Stimulated activated CD8-positive, alpha-beta memory T cell treated with anti-CD3 and anti-CD28 coated beads, Interleukin-7, amount 100 ng/mL, for 4 hours (primary cell): ENCODE data around the gene METTL13.

Experiments used
- DNase-seq, 2 donors: peaks; one replicate each; pipeline ENCODE4 v3.0.0-alpha.2; 2020; ENCODE audit warnings: low read depth in 2 of 2

Gene METTL13, protein sequence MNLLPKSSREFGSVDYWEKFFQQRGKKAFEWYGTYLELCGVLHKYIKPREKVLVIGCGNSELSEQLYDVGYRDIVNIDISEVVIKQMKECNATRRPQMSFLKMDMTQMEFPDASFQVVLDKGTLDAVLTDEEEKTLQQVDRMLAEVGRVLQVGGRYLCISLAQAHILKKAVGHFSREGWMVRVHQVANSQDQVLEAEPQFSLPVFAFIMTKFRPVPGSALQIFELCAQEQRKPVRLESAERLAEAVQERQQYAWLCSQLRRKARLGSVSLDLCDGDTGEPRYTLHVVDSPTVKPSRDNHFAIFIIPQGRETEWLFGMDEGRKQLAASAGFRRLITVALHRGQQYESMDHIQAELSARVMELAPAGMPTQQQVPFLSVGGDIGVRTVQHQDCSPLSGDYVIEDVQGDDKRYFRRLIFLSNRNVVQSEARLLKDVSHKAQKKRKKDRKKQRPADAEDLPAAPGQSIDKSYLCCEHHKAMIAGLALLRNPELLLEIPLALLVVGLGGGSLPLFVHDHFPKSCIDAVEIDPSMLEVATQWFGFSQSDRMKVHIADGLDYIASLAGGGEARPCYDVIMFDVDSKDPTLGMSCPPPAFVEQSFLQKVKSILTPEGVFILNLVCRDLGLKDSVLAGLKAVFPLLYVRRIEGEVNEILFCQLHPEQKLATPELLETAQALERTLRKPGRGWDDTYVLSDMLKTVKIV

DNA sequence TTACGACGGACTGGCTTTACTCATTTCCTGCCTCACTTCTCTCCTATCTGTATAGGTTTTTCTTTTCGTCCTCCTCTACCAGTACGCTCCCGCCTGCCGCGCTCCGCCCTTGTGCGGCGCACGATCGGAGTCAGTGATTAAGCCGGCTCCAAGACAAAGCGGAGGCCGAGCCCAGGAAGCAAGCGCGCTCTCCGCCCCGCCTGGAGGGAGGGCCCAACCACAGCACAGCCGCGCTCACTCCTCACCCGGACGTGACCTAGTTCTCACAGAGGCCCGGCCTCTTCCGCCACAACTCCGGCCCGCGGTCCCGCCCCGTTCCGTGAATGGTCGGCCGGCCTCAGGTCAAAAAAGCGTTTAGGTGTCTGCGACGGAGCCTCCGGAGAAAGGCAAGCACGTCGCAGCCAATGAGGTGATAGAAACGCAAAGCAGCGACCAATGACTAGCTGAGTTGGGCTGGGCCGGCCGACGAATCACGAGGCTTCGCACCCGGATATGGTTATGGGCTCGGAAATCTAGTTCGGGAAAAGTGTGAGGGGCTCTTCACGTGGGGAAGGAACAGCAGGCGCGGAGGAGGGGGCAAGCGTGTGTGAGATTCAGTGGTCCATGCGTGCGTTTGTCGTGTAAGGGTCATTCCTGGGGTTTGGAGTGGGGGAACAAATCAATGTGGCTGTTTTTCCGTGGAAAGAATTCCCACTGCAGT lies at the start of gene METTL13:
Gene METTL13, plus strand, starts transcription at position 485 of the 700 bp plus-strand sequence. CDS start 308 bp downstream, outside the sequence.
- peak; percentile 97 to 99 for DNase-seq

DNA sequence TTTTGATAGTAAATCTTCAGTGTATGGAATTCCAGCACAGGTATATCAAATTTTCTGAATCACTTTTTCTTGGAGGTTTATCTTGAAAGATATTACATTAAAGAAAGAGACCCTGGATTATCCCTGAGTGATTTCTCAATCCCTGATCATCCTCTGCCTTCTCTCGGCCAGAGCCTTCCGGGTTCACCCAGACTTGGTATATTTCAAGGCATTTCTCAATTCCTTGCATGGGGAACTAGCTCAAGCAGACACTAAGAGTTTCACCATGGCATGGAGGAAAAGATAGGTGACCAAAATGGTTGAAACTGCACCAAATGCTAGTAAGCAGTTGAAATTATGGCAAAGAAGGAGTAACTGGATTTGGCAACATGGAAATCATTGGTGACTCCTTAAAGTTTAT lies 45.3 kb upstream of the METTL13 start:
- no peak for DNase-seq

DNA sequence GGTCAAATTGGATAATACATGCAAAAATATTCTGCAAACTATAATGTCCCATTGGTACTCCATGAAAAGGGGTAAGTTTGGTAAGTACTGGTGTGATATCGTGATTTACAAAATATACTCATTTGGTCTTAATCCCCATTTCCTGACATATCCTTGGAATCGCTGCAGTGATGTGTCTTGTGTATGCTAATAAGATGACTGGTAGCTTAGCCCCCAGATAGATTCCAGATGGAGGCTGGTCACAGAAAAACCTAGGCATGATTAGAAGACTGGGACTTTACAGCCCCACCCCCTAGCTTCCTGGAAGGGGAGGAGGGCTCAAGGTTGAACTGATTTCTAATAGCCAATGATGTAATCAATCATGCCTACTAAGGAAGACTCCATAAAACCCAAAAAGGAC lies 42.5 kb upstream of the METTL13 start:
- DNase-seq = no peak

DNA sequence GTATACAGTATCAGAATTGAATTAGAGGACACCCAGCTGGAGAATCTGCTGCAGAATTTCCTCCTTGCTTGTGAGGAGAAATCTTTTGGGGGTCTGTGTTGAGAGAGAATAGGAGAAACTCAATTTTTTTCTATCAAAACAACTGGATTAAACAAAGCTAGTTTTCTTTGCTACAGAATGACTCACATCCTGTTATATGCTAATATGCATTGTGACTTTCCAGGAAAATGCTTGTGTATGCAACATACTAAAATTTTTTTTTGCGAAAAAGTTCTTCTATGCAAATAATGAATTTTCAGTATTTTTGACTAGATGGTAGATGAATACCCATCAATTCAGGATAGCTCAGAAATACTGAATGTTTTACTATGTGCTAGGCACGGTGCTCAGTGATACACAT lies 41.8 kb upstream of the METTL13 start:
- no peak for DNase-seq

DNA sequence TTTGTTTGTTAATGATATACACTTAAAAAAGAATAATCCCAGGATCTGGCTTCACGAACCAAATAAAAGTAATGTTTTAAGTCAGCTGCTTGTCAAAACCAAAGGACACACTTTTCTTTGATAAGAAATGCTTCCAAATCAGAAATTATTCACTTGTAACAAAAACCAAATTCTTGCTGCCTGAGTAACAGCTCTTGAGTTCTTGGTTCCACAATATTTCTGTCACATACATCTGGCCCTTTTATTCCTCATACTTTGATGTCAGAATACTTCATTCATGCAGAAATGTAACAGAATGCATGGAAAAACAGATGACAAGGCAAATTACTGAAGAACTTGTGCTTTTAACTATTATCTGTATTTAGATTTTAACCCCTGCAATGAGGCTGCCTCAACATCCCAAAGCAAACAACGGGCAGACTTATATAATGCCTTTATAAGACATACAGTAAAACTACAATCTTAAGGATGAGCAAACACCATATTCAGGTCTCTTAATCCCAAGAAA lies 41.0 kb upstream of the METTL13 start:
- no peak for DNase-seq

DNA sequence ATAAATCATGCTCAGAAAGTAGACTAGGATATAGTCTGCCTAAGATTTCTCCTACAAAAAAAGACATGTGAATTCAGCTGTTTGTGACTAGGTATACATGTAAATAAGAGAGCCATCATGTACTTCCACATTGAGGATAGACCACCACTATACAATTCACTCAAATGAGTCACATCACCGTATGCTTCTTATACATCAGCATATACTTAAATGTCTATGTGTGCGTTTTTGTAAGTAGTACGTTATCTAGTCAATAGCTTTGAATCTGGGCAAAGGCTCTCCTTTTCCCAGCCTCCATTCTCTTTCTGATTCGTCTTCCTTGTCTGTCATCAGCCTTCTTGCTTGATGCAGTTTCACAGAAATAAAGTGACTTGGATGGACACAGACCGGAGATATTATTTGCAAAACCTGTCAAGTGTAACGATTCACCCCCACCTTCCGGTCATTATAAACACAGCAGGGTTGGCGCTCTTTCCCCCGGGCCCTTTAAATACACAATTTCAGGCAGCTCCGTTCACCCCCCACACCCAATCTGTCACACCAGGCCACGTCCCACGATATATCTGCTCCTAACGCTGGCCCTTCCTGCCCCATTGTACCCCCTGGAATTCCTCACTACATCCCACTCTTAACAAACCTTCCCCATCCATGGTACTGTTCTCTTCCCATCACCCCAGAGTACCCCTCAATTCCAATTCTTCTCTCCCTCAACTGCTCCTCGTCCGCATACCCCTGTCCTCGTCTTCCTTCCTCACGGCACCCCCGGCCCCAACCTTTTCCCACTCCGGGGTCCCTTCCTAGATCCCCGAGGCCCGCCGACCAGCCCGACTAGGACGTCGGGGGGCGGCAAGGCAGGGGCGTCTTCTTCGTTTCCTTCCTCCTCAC lies 40.2 kb upstream of the METTL13 start:
- DNase-seq = peak; percentile 23 to 27

DNA sequence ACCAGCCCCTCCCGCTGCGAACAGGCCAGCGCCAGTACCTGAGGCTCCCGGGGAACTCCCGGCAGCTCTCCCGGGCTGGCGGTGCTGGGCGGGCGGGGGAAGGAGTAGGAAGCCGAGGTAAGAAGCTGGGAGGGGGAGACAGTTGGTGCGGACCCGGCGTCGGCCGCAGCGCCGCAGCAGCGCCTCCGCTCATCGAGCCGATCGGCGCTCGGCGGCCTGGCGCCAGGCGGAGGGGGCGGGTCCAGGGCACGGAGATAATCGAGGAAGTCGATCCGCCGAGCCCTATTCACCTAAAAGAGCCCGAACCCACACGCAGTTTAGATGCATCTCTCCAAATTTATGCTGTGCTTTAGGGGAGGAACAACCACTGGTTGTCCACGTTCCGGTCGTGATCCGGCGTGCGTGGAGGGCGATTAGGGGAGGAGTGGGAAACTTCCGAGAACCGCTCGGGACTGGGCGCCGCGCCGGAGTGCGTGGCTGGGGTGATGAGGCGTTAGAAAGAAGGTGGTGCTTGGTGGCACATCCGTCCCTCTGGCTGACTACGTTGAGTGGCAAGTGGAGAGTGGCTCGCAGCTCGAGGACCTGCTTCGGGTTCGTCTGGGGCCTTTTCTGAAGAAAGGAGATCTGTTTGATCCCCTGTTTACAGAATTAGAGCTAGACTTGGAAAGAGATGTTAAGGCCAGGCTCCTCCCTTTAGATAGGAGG lies 39.4 kb upstream of the METTL13 start, which contains the start of gene VAMP4:
Gene VAMP4, minus strand, starts transcription at position 194 of the 705 bp plus-strand sequence. CDS start 3,651 bp downstream, outside the sequence.
- peak; percentile 70 to 81 for DNase-seq

DNA sequence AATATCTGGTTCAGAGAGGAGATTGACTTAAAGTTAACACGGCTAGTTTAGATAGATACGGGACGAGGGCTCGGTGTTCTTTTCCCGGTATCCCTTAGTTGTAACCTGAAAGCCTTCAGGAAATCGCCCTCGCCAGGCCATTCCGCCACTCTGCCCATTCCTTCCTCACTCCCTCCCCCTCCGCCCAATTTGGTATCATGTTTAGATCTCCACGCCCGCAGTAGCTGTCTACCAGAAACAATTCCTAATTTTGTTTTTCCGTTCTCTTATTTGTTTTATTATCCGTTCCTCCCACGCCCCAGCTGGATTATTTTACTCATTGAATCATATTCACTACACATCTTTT lies 38.9 kb upstream of the METTL13 start:
- DNase-seq = no peak

DNA sequence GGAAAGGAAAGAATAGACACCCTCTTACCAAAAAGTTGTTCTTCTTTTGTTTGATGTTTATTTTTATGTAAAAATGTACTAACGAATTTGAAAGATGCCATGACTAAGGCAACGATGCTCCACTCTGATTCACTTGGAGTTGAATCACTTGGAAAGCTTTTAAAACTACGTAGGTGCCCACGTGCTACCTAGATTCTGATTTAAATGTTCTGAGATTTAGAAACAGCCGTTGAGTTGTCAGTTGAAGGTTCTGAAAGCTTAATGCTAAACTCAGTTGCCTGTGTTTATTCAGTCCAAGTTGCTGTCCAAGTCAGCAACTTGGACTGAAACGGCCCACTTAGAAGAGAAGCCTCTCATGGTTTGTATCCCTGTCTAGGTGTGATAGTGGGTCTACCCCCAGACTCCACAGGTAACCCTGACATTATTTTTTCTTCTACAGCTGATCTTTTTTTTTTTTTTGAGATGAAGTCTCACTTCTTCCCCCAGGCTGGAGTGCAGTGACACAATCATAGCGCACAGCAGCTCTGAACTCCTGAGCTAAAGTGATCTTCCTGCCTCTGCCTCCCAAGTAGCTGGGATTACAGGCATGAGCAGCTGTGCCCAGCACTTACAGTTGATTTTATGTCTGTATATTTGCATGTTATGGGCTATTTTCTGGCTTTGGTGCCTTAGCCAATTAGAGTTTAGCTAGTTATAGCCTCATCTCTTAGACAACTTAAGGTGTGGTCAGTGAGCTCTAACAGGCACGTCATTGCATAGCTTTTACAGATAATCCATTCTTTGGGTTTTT lies 38.2 kb upstream of the METTL13 start:
- no peak for DNase-seq

DNA sequence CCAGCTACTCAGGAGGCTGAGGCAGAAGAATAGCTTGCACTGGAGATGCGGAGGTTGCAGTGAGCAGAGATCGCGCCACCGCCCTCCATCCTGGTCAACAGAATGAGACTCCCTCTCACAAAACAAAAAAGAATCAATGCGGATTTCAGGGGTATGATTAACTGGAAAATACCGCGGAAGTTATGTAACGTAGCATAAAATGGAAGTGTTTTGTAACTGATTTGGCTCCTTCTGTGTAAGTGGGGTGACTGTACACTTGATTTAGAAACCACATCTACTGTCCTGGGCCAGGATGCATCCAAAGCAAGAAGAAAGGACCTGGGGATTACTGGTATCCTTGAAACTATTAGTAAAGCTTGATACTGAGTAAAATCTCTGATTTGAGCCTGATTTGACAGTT lies 36.5 kb upstream of the METTL13 start:
- no peak for DNase-seq

DNA sequence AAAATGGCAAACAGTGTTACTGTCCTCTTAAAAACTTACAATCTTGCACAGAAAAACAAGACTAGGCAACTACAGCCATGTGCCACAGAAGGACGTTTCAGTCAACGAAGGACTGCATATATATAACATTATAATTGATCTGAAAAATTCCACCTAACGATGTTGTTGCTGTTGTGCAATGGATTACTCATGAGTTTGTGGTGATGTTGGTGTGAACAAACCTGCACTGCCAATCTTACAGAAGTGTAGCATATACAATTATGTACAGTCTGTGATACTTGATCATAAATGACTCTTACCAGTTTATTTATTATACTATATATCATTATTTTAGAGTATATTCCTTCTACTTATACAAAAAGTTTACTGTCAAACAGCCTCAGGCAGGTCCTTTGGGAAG lies 32.8 kb upstream of the METTL13 start:
- DNase-seq = no peak

DNA sequence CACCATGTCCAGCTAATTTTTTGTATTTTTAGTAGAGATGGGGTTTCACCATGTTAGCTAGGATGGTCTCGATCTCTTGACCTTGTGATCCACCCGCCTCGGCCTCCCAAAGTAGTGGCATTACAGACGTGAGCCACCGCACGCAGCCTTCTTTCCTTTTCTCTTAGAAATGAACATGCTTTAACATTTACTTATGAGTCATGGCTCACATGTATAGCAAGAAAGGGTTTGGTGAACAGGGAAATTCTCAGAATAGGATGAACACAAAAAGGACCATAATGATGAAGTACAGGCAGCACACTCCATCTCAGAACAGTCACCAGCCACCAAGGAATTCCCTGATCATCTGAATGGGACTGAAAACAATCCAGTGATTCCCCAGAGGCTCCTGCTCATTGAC lies 30.2 kb upstream of the METTL13 start:
- no peak for DNase-seq

DNA sequence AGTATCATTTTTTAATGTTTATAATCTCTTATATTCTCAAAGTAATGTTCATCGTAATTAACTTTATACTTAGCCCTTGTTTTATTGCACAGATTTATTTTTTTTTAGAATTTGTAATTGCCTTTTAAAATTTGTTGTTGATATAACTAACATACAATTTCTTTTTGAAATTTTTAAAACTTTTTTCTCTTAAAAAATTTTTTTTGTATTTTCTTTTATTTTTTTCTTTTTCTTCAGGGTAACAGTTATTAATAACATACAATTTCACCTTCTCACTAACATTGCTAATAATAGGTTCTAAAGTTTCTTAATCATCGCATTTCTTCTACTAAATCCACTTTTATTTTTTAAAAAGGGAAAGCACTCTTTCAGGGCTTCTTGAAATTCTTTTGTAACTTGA lies 28.3 kb upstream of the METTL13 start:
- no peak for DNase-seq

DNA sequence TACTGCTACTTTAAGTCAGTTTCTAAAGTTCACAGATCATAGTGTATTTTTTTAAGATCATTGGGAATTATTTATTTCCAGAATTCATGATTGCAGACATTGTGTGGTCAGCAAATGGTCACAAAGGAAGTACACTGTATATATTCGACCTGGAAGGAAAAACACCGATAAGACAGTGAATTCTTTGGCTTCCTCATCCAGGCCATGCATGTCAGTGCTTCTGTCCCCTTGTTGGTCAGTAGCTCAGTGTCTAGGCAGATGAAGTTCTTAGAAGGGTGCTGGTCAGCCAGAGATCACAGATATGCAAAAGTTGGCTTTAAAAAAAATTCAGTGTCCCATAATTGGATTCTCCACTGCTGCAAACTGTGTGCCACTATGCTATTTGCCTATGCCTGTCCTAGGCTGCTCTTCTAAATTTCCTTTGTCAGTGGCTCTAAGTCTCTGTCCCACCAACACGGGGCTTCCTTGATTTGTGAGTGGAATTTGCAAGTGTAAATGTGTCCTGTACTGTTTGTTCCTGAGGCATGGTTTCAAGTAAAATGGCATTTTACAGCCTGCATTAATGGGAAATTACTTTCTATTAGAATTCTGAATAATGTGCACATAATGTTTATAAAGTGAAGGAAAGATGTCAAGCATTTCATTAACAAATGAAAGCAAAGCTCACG lies 27.6 kb upstream of the METTL13 start:
- no peak for DNase-seq

DNA sequence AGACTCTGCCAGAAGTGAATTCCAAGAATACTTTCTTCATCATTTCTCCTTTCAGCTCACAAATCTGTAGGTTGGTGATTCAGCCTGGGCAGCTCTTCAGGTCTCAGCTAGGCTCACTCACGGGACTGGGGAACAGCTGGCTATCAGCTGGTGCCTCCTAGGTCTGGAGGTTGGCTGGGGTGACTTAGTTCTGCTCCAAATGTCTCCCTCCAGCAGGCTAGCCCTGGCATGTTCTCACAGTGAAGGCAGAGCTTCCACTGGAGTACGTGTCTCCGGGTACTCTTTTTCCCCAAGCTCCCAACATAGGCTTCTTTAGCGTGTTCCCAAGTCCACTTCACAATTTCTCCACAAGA lies 27.1 kb upstream of the METTL13 start:
- no peak for DNase-seq

DNA sequence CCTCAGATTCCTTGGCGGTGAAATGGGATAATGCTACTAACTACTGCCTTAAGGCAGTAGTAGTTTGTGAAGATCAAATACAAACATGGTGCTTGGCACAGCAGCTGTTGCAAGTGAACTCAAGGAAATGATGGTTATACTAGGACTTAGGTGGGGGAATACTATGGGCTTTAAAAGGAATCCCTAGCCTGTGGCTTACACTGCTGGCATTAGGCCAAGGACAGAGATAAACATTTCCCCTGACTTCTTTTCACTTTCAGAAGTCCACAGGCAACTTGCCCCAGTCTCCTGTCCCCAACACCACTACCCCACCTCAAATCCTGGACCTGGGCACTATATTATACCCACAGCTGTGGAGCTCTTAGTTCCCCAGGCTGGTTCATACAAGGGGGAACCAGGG lies 26.5 kb upstream of the METTL13 start:
- no peak for DNase-seq

DNA sequence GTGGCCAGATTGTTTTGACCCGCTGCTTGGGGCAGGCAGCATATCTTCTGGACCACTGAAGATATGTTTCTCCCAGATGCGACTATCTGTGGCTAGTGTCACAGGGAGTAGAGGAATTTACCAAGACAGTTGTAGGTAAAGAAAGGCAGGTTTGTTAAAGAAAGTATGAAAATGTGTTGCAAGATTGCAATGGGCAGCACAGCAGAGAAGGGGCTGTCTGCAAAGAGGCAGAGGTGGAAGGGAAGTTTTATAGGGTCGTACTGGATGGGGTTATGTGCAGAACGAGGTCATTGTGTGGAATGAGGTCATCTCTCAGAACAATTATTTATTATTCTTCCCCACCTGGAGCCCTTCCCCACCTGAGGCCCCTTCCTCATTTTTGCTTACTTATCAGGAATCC lies 24.6 kb upstream of the METTL13 start:
- no peak for DNase-seq

DNA sequence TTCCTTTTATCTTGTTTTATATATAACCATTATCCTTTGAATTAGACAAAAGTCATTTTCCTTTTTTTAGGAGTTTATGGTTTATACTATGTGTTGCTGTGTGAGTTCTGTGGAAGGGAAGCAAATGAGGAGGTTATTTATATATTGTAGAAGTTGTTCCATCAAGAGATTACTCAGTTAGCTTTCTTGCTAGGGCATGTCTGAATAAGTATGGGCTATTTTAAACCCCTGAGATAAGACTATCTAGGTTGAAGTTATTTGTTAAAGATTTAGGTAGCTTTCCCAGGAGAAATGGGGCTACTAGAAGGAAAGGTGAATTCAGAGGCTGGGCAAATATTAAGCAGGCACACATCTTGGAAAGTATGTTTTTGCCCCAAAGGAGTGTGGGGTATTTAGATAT lies 23.4 kb upstream of the METTL13 start:
- DNase-seq = no peak

DNA sequence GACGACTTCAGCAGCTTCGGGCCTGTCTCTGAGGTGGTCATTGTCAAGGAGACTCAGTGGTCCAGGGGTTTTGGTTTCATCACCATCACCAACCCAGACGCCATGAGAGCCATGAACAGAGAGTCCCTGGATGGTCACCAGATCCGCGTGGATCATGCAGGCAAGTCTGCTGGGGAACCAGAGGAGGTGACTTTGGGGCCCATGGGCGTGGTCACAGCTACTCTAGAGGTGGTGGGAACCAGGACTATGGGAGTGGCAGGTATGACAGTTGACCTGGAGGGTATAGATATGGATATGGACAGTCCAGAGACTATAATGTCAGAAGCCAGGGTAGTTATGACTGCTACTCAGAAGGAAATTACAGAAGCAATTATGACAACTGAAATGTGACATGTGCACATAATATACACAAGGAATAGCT lies 19.3 kb upstream of the METTL13 start:
- DNase-seq = no peak

DNA sequence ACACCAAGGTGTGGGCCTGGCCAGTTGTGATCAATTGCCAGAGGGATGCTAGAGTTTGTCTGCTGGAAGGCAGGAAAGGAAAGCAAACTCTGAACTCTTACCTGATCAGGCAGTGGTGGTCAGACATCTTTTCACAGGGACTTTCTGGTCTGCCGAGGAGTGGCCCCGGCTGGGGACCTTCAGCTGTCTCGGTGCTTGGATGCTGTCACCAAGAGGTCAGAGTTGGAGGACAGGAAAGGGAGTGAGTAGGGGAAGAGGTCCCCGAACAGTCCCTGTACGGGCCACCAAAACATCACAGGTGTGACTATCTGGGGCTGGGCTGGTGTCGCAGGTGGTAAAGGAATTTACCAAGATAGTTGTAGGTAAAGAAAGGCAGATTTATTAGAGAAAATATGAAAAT lies 17.7 kb upstream of the METTL13 start:
- no peak for DNase-seq
